Loucy (cell line): ENCODE measurements around the gene PDPN.

Experiments
- H2AFZ ChIP-seq: fragments of 200-600 bp; sonication (generic); 2 replicates; pipeline ENCODE4 v1.6.0; 2016; ENCODE audit warnings: antibody characterized with exemption, mild to moderate bottlenecking, low read length, moderate library complexity
- H3F3A ChIP-seq: fragments of 200-600 bp; 2 replicates; pipeline ENCODE4 v1.6.0; 2016; ENCODE audit warnings: antibody characterized with exemption, low read depth, mild to moderate bottlenecking
- H3K27me3 ChIP-seq: fragments of 200-600 bp; sonication (generic); 2 replicates; pipeline ENCODE4 v1.6.1; 2014; ENCODE audit warnings: low read length, mild to moderate bottlenecking; ENCODE audit not compliant: insufficient read depth, poor library complexity, severe bottlenecking
- H3K36me3 ChIP-seq: fragments of 200-600 bp; sonication (generic); 2 replicates; pipeline ENCODE4 v1.6.1; 2016; ENCODE audit warnings: low read length; ENCODE audit not compliant: insufficient read depth
- H3K4me1 ChIP-seq: fragments of 200-600 bp; sonication (generic); 2 replicates; pipeline ENCODE4 v1.5.1; 2014; ENCODE audit warnings: low read length, mild to moderate bottlenecking; ENCODE audit not compliant: insufficient read depth, poor library complexity, severe bottlenecking
- H3K4me2 ChIP-seq: fragments of 200-600 bp; sonication (generic); 2 replicates; pipeline ENCODE4 v1.6.0; 2014; ENCODE audit warnings: antibody characterized with exemption, low read length, low read depth, mild to moderate bottlenecking; ENCODE audit not compliant: poor library complexity, severe bottlenecking
- H3K4me3 ChIP-seq: fragments of 200-600 bp; sonication (generic); 2 replicates; pipeline ENCODE4 v1.5.1; 2014; ENCODE audit warnings: low read length, mild to moderate bottlenecking, mixed read lengths; ENCODE audit not compliant: poor library complexity, severe bottlenecking
- H3K79me2 ChIP-seq: fragments of 200-600 bp; sonication (generic); 2 replicates; pipeline ENCODE4 v1.6.1; 2014; ENCODE audit warnings: low read length; ENCODE audit not compliant: insufficient read depth
- H3K9ac ChIP-seq: fragments of 200-600 bp; sonication (generic); 2 replicates; pipeline ENCODE4 v1.6.0; 2014; ENCODE audit warnings: mild to moderate bottlenecking, low read depth, low read length, moderate library complexity; ENCODE audit not compliant: poor library complexity, severe bottlenecking
- H3K9me2 ChIP-seq: fragments of 200-600 bp; sonication (generic); replicated peaks from 2 replicates; pipeline ENCODE4 v1.6.1; 2016; ENCODE audit warnings: low read depth, low read length, mixed read lengths
- H3K9me3 ChIP-seq: fragments of 200-600 bp; sonication (generic); 2 replicates; pipeline ENCODE4 v1.6.1; 2014; ENCODE audit warnings: mild to moderate bottlenecking, antibody characterized with exemption, low read length, low read depth; ENCODE audit not compliant: insufficient read depth
- H4K20me1 ChIP-seq: fragments of 200-600 bp; sonication (generic); 2 replicates; pipeline ENCODE4 v1.6.0; 2014; ENCODE audit warnings: antibody characterized with exemption, low read length, mild to moderate bottlenecking; ENCODE audit not compliant: insufficient read depth, poor library complexity, severe bottlenecking
- CTCF ChIP-seq: fragments of 200-600 bp; sonication (generic); conservative IDR thresholded peaks from 2 replicates; pipeline ENCODE4 v1.5.1; 2014; ENCODE audit warnings: mild to moderate bottlenecking, antibody characterized with exemption, low read length
- EZH2phosphoT487 ChIP-seq: fragments of 200-600 bp; IDR thresholded peaks from 2 replicates; pipeline ENCODE4 v1.6.1; 2018; ENCODE audit warnings: antibody characterized with exemption, mild to moderate bottlenecking, moderate library complexity, borderline replicate concordance

The PDPN gene

GRCh38 chr1:13586001-13586400 is 2.4 kb downstream of the PDPN start:
- H3K4me3 ChIP-seq = no peak overlapping the region

GRCh38 chr1:13587256-13588030 is 3.8 kb downstream of the PDPN start:
- TF ChIP-seq EZH2phosphoT487 (no peak), CTCF (no peak)
- no peaks in the 10 kb centered on the region for H3K4me1 ChIP-seq
- no peaks in the 10 kb centered on the region for H3K79me2 ChIP-seq
- H3K4me3 ChIP-seq = no peak overlapping the region
- no peak overlapping the region for H3K9ac ChIP-seq
- no peaks in the 10 kb centered on the region for H3K9me3 ChIP-seq
- no peaks in the 10 kb centered on the region for H4K20me1 ChIP-seq
- no peaks in the 10 kb centered on the region for H3K27me3 ChIP-seq
- H2AFZ ChIP-seq = no peak overlapping the region
- H3K36me3 ChIP-seq = no peaks in the 10 kb centered on the region
- H3F3A ChIP-seq = no peaks in the 10 kb centered on the region
- H3K4me2 ChIP-seq = no peak overlapping the region
- no peaks in the 10 kb centered on the region for H3K9me2 ChIP-seq

More at GRCh38 chr1:13586001-13586400, 2.4 kb downstream of the PDPN start:
- no peak overlapping the region for H3K9ac ChIP-seq
- no peaks in the 10 kb centered on the region for H3K79me2 ChIP-seq
- no peaks in the 10 kb centered on the region for H3K4me1 ChIP-seq
- H2AFZ ChIP-seq = no peak overlapping the region
- H3K27me3 ChIP-seq = no peaks in the 10 kb centered on the region
- H3F3A ChIP-seq = no peaks in the 10 kb centered on the region
- no peak overlapping the region for H3K4me2 ChIP-seq
- H3K9me2 ChIP-seq = no peaks in the 10 kb centered on the region
- H3K9me3 ChIP-seq = no peaks in the 10 kb centered on the region
- H3K36me3 ChIP-seq = no peaks in the 10 kb centered on the region
- TF ChIP-seq CTCF (no peak), EZH2phosphoT487 (no peak)
- no peaks in the 10 kb centered on the region for H4K20me1 ChIP-seq

GRCh38 chr1:13588946-13589796 is 5.5 kb downstream of the PDPN start:
- Histone ChIP-seq H4K20me1 (no peaks in the 10 kb centered on the region), H3K4me2 (no peak overlapping the region), H3K36me3 (no peaks in the 10 kb centered on the region), H2AFZ (no peak overlapping the region), H3K9me2 (no peaks in the 10 kb centered on the region), H3F3A (no peaks in the 10 kb centered on the region), H3K4me1 (no peaks in the 10 kb centered on the region), H3K79me2 (no peaks in the 10 kb centered on the region), H3K4me3 (no peak overlapping the region), H3K9ac (no peak overlapping the region), H3K9me3 (no peaks in the 10 kb centered on the region), H3K27me3 (no peaks in the 10 kb centered on the region)
- no peak for TF ChIP-seq CTCF
- TF ChIP-seq EZH2phosphoT487 = no peak
